Prostate gland (tissue), 2 donors: ENCODE measurements around the gene SST. TPM values are rescaled to one million over a fixed set of nuclear protein-coding genes. Genes with fewer than 3 reads are reported as not detected.

Source experiments
- DNase-seq: peaks from one replicate; pipeline ENCODE4 v3.0.0-alpha.2; 2019; ENCODE audit warnings: low spot score
- H3K27ac ChIP-seq, 2 donors: fragments of 200-600 bp; sonication (generic); 2 replicates each; pipeline ENCODE4 v1.5.1; 2017 to 2019
- H3K27me3 ChIP-seq: fragments of 200-600 bp; sonication (generic); replicated peaks from 2 replicates; pipeline ENCODE4 v1.5.1; 2019; ENCODE audit not compliant: insufficient read depth
- H3K36me3 ChIP-seq, 2 donors: fragments of 200-600 bp; sonication (generic); 1 replicate in 1 of 2; 2 replicates in 1 of 2; pipeline versions ENCODE4 v1.5.1 to v1.8.1; 2017 to 2019
- H3K4me1 ChIP-seq: fragments of 200-600 bp; sonication (generic); replicated peaks from 2 replicates; pipeline ENCODE4 v1.5.1; 2019
- H3K4me3 ChIP-seq, 2 donors: fragments of 200-600 bp; sonication (generic); 2 replicates each; pipeline ENCODE4 v1.5.1; 2017 to 2019
- H3K9me3 ChIP-seq: fragments of 200-600 bp; sonication (generic); 2 replicates; pipeline ENCODE4 v1.5.1; 2017
- CTCF ChIP-seq, 4 experiments: fragments of 200-600 bp in 2 of 4; fragments of 450-650 bp in 2 of 4; sonication (generic) in 2 of 4; IDR thresholded peaks; 1 replicate in 3 of 4; 2 replicates in 1 of 4; pipeline ENCODE4 v1.5.1; 2016 to 2019; ENCODE audit warnings: antibody characterized with exemption in 4 of 4, mild to moderate bottlenecking in 2 of 4, moderate library complexity in 2 of 4
- POLR2A ChIP-seq: fragments of 450-650 bp; IDR thresholded peaks from one replicate; pipeline ENCODE4 v1.6.1; 2016; ENCODE audit warnings: antibody characterized with exemption, mild to moderate bottlenecking
- POLR2AphosphoS5 ChIP-seq: sonication (generic); formaldehyde crosslinking; IDR thresholded peaks from one replicate; pipeline ENCODE4 v1.6.1; 2017; ENCODE audit warnings: antibody characterized with exemption
- WGBS: methylation state at CpG from one replicate; pipeline ENCODE4 v1.1.5; 2018; 5-methylcytosine and 5-hydroxymethylcytosine counted together
- intact Hi-C: fragments of 100-400 bp; cut with DNase I; formaldehyde crosslinking; loops from one replicate; pipeline ENCODE4 v1.14.2; 2022
- total RNA-seq, 2 donors: library from RNA; depleted of rRNA; stranded (reverse); fragments of >200 nt; gene quantifications; one replicate each; pipeline ENCODE4 v1.1.0, GENCODE V29; 2016

Gene SST
- total RNA-seq, 2 donors from 2014 or later: not detected

- 81% methylated on average over 4 of the region's 4 CpGs for WGBS
- no peak overlapping the region for H3K4me3 ChIP-seq
- H3K4me1 ChIP-seq: no peaks in the 10 kb centered on the region
- no peaks in the 10 kb centered on the region for H3K9me3 ChIP-seq
- no peak for DNase-seq
- H3K27me3 ChIP-seq: peaks cover 4% of the 10 kb centered on the region
- H3K27ac ChIP-seq: no peak overlapping the region
- intact Hi-C loops: no loop called here
- H3K36me3 ChIP-seq: no peaks in the 10 kb centered on the region
- no peak for TF ChIP-seq POLR2AphosphoS5
- no peak for TF ChIP-seq POLR2A
- no peak for TF ChIP-seq CTCF (IDR thresholded peaks at IDR 0.05)
These were observed 25.3 kb upstream of the SST start for GRCh38 chr3:187695449-187695848.

GRCh38 chr3:187694801-187695200 lies 24.6 kb upstream of the SST start:
- no peak for TF ChIP-seq POLR2A
- no peak for TF ChIP-seq POLR2AphosphoS5
- TF ChIP-seq CTCF (IDR thresholded peaks at IDR 0.05): no peak
- Histone ChIP-seq H3K9me3 (no peaks in the 10 kb centered on the region), H3K27me3 (peaks cover 1% of the 10 kb centered on the region), H3K27ac (no peak overlapping the region), H3K4me3 (no peak overlapping the region), H3K4me1 (no peaks in the 10 kb centered on the region), H3K36me3 (no peaks in the 10 kb centered on the region)
- intact Hi-C loops: no loop called here
- DNase-seq: no peak
- WGBS: 71% methylated on average over 3 of the region's 3 CpGs

DNA sequence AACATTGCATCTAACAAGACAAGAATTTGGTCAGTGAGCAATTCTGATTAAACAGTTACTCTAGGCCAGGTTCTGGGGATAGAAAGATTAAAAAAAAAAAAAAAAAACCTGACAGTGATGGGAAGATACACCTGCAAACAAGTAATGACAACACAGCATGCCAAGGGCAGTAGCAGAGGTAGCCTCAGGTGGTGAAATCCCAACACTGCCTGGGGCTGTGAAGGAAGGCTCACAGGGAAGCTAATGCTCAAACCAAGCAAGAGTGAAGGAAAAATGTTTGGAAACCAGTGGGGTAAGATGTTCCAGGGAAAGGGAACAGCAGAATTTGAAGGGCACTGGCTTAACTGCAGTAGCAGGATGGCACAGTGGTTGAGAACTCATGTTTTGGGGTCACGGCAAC lies 23.2 kb upstream of the SST start:
- WGBS: 100% methylated on average over 1 of the region's 1 CpG
- intact Hi-C loops: no loop called here
- no peak for TF ChIP-seq POLR2AphosphoS5
- no peak for TF ChIP-seq POLR2A
- no peak for TF ChIP-seq CTCF (IDR thresholded peaks at IDR 0.05)

GRCh38 chr3:187689984-187690383 lies 19.8 kb upstream of the SST start:
- no peak for DNase-seq
- TF ChIP-seq POLR2AphosphoS5: no peak
- TF ChIP-seq CTCF (IDR thresholded peaks at IDR 0.05): no peak
- TF ChIP-seq POLR2A: no peak
- Histone ChIP-seq H3K36me3 (no peaks in the 10 kb centered on the region), H3K4me3 (no peak overlapping the region), H3K27me3 (no peaks in the 10 kb centered on the region), H3K4me1 (no peaks in the 10 kb centered on the region), H3K27ac (no peak overlapping the region), H3K9me3 (no peaks in the 10 kb centered on the region)
- WGBS: 54% methylated on average over 4 of the region's 4 CpGs
- intact Hi-C loops: loop anchor here (10.0 kb wide), 1 partner anchor 575 kb away; no protein-coding TSS in a partner anchor

More for the DNA sequence above, 23.2 kb upstream of the SST start:
- no peaks in the 10 kb centered on the region for H3K27me3 ChIP-seq
- H3K4me3 ChIP-seq: no peak overlapping the region
- no peak for DNase-seq
- no peaks in the 10 kb centered on the region for H3K9me3 ChIP-seq
- H3K27ac ChIP-seq: no peak overlapping the region
- no peaks in the 10 kb centered on the region for H3K36me3 ChIP-seq
- no peaks in the 10 kb centered on the region for H3K4me1 ChIP-seq

- Histone ChIP-seq H3K27ac (no peak overlapping the region), H3K27me3 (no peaks in the 10 kb centered on the region), H3K4me3 (no peak overlapping the region), H3K9me3 (no peaks in the 10 kb centered on the region), H3K36me3 (no peaks in the 10 kb centered on the region), H3K4me1 (no peaks in the 10 kb centered on the region)
- no peak for TF ChIP-seq POLR2AphosphoS5
- no peak for TF ChIP-seq CTCF (IDR thresholded peaks at IDR 0.05)
- no peak for TF ChIP-seq POLR2A
- WGBS: 86% methylated on average over 5 of the region's 5 CpGs
- intact Hi-C loops: loop anchor here (10.0 kb wide), 1 partner anchor 572 kb away; no protein-coding TSS in a partner anchor
- no peak for DNase-seq
These were observed 16.6 kb upstream of the SST start for GRCh38 chr3:187686621-187687273.
